Activated CD4-positive, alpha-beta memory T cell treated with anti-CD3 and anti-CD28 coated beads for 36 hours (primary cell): ENCODE data around the gene CA10. TPM values are rescaled to one million over a fixed set of nuclear protein-coding genes. Genes with fewer than 3 reads are reported as not detected.

Source experiments
- CTCF ChIA-PET: fragments of 350-600 bp; sonication (Branson Sonifier 250); formaldehyde crosslinking; loops from one replicate; lab custom pipeline; 2021; ENCODE audit warnings: antibody characterized with exemption, inconsistent platforms; lab: Charles Lee
- POLR2A ChIA-PET: fragments of 350-600 bp; sonication (Branson Sonifier 250); formaldehyde crosslinking; loops from one replicate; lab custom pipeline; 2021; ENCODE audit warnings: antibody characterized with exemption; lab: Charles Lee
- DNase-seq: peaks from one replicate; pipeline ENCODE4 v3.0.0-alpha.2; 2020
- H3K27ac Mint-ChIP-seq: one replicate; pipeline ENCODE4 v1.8.0; 2021; ENCODE audit warnings: mixed read lengths
- H3K27me3 Mint-ChIP-seq: one replicate; pipeline ENCODE4 v1.8.0; 2021; ENCODE audit warnings: mixed read lengths
- H3K36me3 Mint-ChIP-seq: one replicate; pipeline ENCODE4 v1.8.0; 2021; ENCODE audit warnings: mixed read lengths
- H3K4me1 Mint-ChIP-seq: one replicate; pipeline ENCODE4 v1.8.0; 2021; ENCODE audit warnings: low read depth, mixed read lengths
- H3K4me3 Mint-ChIP-seq: one replicate; pipeline ENCODE4 v1.8.0; 2021; ENCODE audit warnings: mild to moderate bottlenecking, mixed read lengths
- H3K9me3 Mint-ChIP-seq: one replicate; pipeline ENCODE4 v1.8.0; 2021; ENCODE audit warnings: mixed read lengths
- intact Hi-C: fragments of 100-400 bp; cut with micrococcal nuclease; formaldehyde crosslinking; loops from one replicate; pipeline ENCODE4 v1.15.1; 2023
- total RNA-seq, 2 experiments: library from RNA; stranded (reverse); gene quantifications; one replicate each; pipeline ENCODE4 v1.2.3, GENCODE V29; 2021

Gene CA10
- total RNA-seq, 2 experiments from 2014 or later: not detected

DNA sequence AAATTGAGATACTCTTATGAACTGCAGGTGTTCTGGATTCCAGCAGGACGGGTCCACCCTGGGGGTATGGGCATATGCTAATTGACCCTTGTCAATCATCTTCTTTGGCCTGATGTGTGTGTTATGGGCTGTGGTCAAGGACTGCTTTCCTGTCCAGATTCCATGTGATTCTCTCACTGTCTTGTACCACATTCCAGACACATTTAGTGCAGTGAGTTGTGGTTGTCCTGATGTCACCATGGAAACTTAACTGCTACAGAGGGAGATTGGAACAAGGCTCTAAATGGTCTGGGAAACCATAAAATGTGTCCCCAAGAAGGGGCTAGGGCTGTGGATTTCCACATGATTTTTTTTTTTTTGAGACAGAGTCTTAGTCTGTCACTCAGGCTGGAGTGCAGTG is 530.7 kb downstream of the CA10 start:
- intact Hi-C loops: no loop called here
- peaks cover 4% of the 10 kb centered on the region for H3K27me3 Mint-ChIP-seq
- CTCF ChIA-PET: no interaction called here

GRCh38 chr17:51618476-51618875 is 540.0 kb downstream of the CA10 start:
- no peaks in the 10 kb centered on the region for H3K36me3 Mint-ChIP-seq
- intact Hi-C loops: no loop called here
- no peak overlapping the region for H3K4me3 Mint-ChIP-seq
- H3K27ac Mint-ChIP-seq: no peak overlapping the region
- H3K27me3 Mint-ChIP-seq: peaks cover 35% of the 10 kb centered on the region
- no peaks in the 10 kb centered on the region for H3K9me3 Mint-ChIP-seq
- ChIA-PET POLR2A (no interaction called here), CTCF (interaction anchor here (0.9 kb wide), 1 partner anchor 247 kb away, joined by 3 read pairs; no protein-coding TSS in a partner anchor)
- H3K4me1 Mint-ChIP-seq: no peaks in the 10 kb centered on the region
- DNase-seq: no peak

More for the DNA sequence above, 530.7 kb downstream of the CA10 start:
- POLR2A ChIA-PET: no interaction called here
- Mint-ChIP-seq H3K4me1 (no peaks in the 10 kb centered on the region), H3K36me3 (no peaks in the 10 kb centered on the region), H3K4me3 (no peak overlapping the region), H3K27ac (no peak overlapping the region), H3K9me3 (no peaks in the 10 kb centered on the region)
- DNase-seq: no peak

GRCh38 chr17:51617986-51618385 is 540.5 kb downstream of the CA10 start:
- ChIA-PET POLR2A (no interaction called here), CTCF (interaction anchor here (0.9 kb wide), 1 partner anchor 246 kb away, joined by 3 read pairs; no protein-coding TSS in a partner anchor)
- no peaks in the 10 kb centered on the region for H3K9me3 Mint-ChIP-seq
- H3K4me3 Mint-ChIP-seq: no peak overlapping the region
- no peaks in the 10 kb centered on the region for H3K4me1 Mint-ChIP-seq
- intact Hi-C loops: no loop called here
- H3K27me3 Mint-ChIP-seq: peaks cover 35% of the 10 kb centered on the region
- DNase-seq: no peak
- no peaks in the 10 kb centered on the region for H3K36me3 Mint-ChIP-seq
- H3K27ac Mint-ChIP-seq: no peak overlapping the region

- ChIA-PET CTCF (no interaction called here), POLR2A (no interaction called here)
- Mint-ChIP-seq H3K36me3 (no peaks in the 10 kb centered on the region), H3K27me3 (peaks cover 16% of the 10 kb centered on the region), H3K27ac (no peak overlapping the region), H3K9me3 (no peaks in the 10 kb centered on the region), H3K4me1 (no peaks in the 10 kb centered on the region), H3K4me3 (no peak overlapping the region)
- intact Hi-C loops: no loop called here
- DNase-seq: no peak
Observed at GRCh38 chr17:51613255-51613654, 545.3 kb downstream of the CA10 start.

DNA sequence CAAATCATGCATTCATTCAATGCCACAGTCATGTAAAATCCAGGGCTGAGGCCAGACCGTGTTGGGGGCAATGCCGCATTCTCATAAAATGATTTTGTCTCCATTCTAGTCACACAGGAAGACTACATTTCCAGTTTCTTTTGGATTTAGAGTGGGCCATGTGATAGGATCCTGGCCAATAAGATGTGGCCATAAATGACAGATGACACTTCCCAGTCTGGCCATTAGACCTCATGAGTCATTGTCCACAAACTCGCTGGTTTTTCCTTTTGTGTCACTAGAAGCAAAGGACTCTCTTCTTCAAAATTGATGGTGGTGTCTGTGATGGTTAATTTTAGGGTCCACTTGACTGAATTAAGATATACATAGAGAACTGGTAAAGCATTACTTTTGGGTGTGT is 545.8 kb downstream of the CA10 start:
- no peak overlapping the region for H3K27ac Mint-ChIP-seq
- CTCF ChIA-PET: no interaction called here
- peaks cover 10% of the 10 kb centered on the region for H3K27me3 Mint-ChIP-seq
- H3K4me3 Mint-ChIP-seq: no peak overlapping the region
- no peaks in the 10 kb centered on the region for H3K4me1 Mint-ChIP-seq
- H3K9me3 Mint-ChIP-seq: no peaks in the 10 kb centered on the region
- H3K36me3 Mint-ChIP-seq: no peaks in the 10 kb centered on the region
- intact Hi-C loops: no loop called here
- no peak for DNase-seq
- POLR2A ChIA-PET: no interaction called here

- Mint-ChIP-seq H3K9me3 (no peaks in the 10 kb centered on the region), H3K27me3 (peaks cover 5% of the 10 kb centered on the region), H3K27ac (no peak overlapping the region), H3K4me1 (no peaks in the 10 kb centered on the region), H3K4me3 (no peak overlapping the region), H3K36me3 (no peaks in the 10 kb centered on the region)
- ChIA-PET POLR2A (no interaction called here), CTCF (no interaction called here)
- no peak for DNase-seq
- intact Hi-C loops: no loop called here
Observed at GRCh38 chr17:51611585-51611984, 546.9 kb downstream of the CA10 start.

DNA sequence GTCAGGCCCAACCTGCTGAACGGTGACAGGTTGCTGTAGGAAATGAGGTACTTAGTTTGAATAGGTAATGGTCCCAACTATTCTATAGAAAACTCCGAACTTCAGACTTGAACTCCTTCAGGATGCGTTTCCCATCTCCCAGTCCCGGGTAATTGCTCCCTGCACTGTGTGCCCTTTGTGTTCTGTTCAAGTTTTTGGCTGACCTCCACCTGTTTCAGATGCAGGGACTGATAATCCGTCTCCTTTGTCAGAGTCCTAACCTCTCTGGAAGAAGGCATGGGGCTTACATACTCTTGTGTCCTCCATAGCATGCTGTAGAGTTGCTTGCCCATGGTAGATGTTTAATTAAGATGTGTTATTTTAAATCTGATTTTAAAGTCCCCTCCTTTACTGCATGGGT is 547.7 kb downstream of the CA10 start:
- no peak overlapping the region for H3K4me3 Mint-ChIP-seq
- H3K4me1 Mint-ChIP-seq: no peaks in the 10 kb centered on the region
- DNase-seq: no peak
- CTCF ChIA-PET: no interaction called here
- H3K36me3 Mint-ChIP-seq: no peaks in the 10 kb centered on the region
- H3K27me3 Mint-ChIP-seq: peaks cover 5% of the 10 kb centered on the region
- H3K27ac Mint-ChIP-seq: no peak overlapping the region
- no peaks in the 10 kb centered on the region for H3K9me3 Mint-ChIP-seq
- intact Hi-C loops: no loop called here
- POLR2A ChIA-PET: no interaction called here

DNA sequence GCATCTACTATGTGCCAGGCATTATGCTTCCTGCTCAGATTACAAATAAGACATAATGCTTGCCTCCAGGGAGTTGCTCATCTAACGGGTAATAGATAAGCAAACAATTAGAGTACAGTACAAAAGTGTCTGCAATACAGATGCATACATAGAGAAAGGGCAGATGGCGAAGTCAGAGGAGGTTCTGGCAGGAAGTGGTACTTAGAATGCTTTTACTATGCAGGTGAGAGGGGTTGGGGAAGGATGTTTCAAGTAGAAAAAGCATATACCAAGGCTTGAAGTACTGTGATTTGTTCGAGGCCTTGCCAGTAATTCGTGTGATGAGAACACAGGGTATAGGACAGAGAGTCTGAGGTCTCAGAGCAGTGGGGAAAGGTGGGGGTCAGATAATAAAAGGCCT is 548.4 kb downstream of the CA10 start:
- POLR2A ChIA-PET: no interaction called here
- intact Hi-C loops: no loop called here
- no peak overlapping the region for H3K4me3 Mint-ChIP-seq
- CTCF ChIA-PET: no interaction called here
- H3K36me3 Mint-ChIP-seq: no peaks in the 10 kb centered on the region
- H3K9me3 Mint-ChIP-seq: no peaks in the 10 kb centered on the region
- no peak overlapping the region for H3K27ac Mint-ChIP-seq
- DNase-seq: no peak
- H3K4me1 Mint-ChIP-seq: no peaks in the 10 kb centered on the region
- H3K27me3 Mint-ChIP-seq: no peaks in the 10 kb centered on the region

DNA sequence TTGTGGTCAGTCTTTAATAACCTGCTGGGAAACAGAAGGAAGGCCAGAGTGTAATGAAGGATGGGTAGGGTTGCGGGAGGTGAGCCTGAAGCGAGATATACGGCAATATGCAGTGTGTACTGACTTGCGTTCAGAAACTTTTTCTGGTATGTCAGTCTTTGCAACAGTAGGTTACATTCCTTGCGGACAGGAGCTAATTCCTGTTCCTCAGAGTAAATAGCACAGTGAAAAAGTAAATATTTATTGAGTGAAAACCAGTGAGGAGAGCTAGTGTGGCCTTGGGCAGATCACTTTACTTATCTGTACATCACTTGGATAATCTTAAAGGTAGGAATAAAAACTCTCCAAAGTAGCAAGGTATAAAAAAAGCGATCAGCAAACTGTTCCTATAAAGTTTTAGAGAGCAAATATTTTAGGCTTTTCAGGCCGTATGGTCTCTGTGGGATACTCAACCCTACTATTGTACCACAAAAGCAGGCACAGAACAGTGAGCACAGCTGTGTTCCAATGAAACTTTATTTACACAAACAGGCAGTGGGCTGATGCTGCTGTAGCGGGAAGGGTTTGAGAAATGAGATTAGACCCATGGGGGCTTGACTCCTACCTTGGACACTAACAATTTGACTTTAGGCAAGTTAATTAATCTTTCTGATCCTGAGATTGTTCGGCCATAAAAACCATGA is 550.1 kb downstream of the CA10 start:
- POLR2A ChIA-PET: no interaction called here
- no peaks in the 10 kb centered on the region for H3K9me3 Mint-ChIP-seq
- H3K4me1 Mint-ChIP-seq: no peaks in the 10 kb centered on the region
- no peaks in the 10 kb centered on the region for H3K27me3 Mint-ChIP-seq
- intact Hi-C loops: no loop called here
- no peak overlapping the region for H3K27ac Mint-ChIP-seq
- no peaks in the 10 kb centered on the region for H3K36me3 Mint-ChIP-seq
- DNase-seq: no peak
- CTCF ChIA-PET: no interaction called here
- no peak overlapping the region for H3K4me3 Mint-ChIP-seq

- POLR2A ChIA-PET: no interaction called here
Observed at GRCh38 chr17:51607512-51607911, 551.0 kb downstream of the CA10 start.

GRCh38 chr17:51604299-51605020 is 554.1 kb downstream of the CA10 start:
- no peaks in the 10 kb centered on the region for H3K9me3 Mint-ChIP-seq
- H3K36me3 Mint-ChIP-seq: no peaks in the 10 kb centered on the region
- no peak overlapping the region for H3K27ac Mint-ChIP-seq
- intact Hi-C loops: no loop called here
- ChIA-PET CTCF (no interaction called here), POLR2A (no interaction called here)
- no peaks in the 10 kb centered on the region for H3K4me1 Mint-ChIP-seq
- no peak for DNase-seq
- H3K27me3 Mint-ChIP-seq: no peaks in the 10 kb centered on the region
- no peak overlapping the region for H3K4me3 Mint-ChIP-seq

More at GRCh38 chr17:51607512-51607911, 551.0 kb downstream of the CA10 start:
- no peak for DNase-seq
- intact Hi-C loops: no loop called here
- no peaks in the 10 kb centered on the region for H3K4me1 Mint-ChIP-seq
- H3K4me3 Mint-ChIP-seq: no peak overlapping the region
- no peaks in the 10 kb centered on the region for H3K36me3 Mint-ChIP-seq
- H3K27me3 Mint-ChIP-seq: no peaks in the 10 kb centered on the region
- H3K27ac Mint-ChIP-seq: no peak overlapping the region
- CTCF ChIA-PET: no interaction called here
- no peaks in the 10 kb centered on the region for H3K9me3 Mint-ChIP-seq

DNA sequence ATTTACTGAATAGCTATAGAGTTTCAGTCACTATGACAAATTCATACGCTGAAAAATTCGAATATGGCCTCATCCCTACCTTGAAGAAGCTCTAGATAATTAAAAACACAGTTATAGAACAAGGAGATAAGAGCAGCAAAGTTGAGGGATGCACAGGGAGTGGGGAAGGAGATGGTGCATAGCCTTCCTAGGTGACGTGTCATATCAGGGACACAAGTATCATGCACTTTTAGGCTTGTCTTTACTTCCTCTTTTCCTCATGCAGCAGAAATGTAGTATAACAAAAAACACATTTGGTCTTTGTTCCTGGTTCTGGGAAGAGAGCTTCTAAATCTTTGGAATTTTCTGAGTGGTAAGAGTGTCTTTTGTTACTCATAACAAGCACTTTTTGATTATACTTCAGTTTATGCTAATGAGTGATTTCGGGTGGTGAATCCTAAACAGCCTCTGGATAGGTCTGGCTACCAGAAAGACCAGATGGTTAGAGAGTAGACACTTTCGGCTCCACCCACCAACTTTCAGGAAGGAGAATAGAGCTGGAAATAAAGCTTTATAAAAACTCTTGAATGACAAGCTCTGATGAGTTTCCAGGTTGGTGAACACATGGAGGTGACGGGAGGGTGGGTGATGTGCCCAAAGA is 556.8 kb downstream of the CA10 start:
- DNase-seq: no peak
- no peaks in the 10 kb centered on the region for H3K4me1 Mint-ChIP-seq
- intact Hi-C loops: no loop called here
- ChIA-PET POLR2A (no interaction called here), CTCF (no interaction called here)
- no peaks in the 10 kb centered on the region for H3K9me3 Mint-ChIP-seq
- H3K27ac Mint-ChIP-seq: no peak overlapping the region
- H3K4me3 Mint-ChIP-seq: no peak overlapping the region
- H3K36me3 Mint-ChIP-seq: no peaks in the 10 kb centered on the region
- no peaks in the 10 kb centered on the region for H3K27me3 Mint-ChIP-seq
